ENCODE results near the gene PATZ1. TPM values are rescaled to one million over a fixed set of nuclear protein-coding genes. Genes with fewer than 3 reads are reported as not detected.
A peak's percentile ranks its signal among the peaks of the same experiment; 100 is the strongest.

PATZ1 gene
- total and polyA plus RNA-seq, 2 experiments from 2014 or later = 23.2 to 56.8 TPM

DNA sequence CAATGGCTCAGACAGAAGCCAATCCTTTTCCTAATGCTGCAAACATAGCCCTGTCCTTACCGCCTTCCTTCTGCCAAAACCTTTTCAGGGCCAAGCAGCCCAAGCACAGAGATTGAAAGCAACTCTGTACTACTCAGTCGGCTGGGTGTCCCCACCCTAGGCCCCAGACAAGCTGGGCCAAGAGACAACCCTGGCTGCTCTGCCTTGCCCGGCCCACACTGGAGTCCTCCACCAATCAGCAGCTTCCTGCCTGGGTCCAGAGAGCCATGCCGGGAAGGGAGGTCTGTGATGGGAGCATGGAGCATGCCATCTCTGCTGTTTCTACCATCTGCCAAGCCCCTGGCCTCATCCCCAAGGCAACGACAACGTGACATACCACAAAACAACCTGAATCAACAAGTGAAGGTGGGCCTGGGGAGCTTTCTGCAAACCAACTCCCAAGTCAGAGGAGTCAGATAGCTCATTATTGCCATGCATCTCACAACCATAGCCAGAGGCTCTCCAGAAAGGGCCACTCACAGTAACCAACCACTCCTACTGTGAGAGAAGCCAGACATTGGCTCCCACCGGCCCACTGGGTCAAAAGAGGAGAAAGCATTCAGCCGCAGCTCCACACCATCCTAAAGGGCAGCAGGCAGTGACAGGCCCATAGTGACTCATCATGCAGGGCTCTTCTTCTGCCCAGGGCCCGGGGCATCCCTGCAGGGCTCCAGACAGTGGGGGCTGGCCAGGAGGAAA, 18.2 kb downstream of the PATZ1 start:
- Histone ChIP-seq H3F3A (replicated peaks; ENCODE audit: low read depth) (no peaks in the 10 kb centered on the region), H3K9me2 (ENCODE audit: insufficient read depth) (no peaks in the 10 kb centered on the region), H3K79me2 (replicated peaks; ENCODE audit: insufficient read depth) (peaks cover 17% of the 10 kb centered on the region), H3K27ac (ENCODE audit: low read depth) (no peak overlapping the region), H3K27me3 (ENCODE audit: insufficient read depth) (no peaks in the 10 kb centered on the region), H3K4me1 (ENCODE audit: insufficient read depth) (no peaks in the 10 kb centered on the region), H3K36me3 (ENCODE audit: insufficient read depth) (peaks cover 31% of the 10 kb centered on the region), H3K4me3 (no peak overlapping the region), H2AFZ (no peak overlapping the region), H4K20me1 (replicated peaks; ENCODE audit: insufficient read depth) (peaks cover 23% of the 10 kb centered on the region), H3K4me2 (no peak overlapping the region)
- Mint-ChIP-seq H3K27ac (peak overlapping the region; percentile 66; the same call in 1 of the 2 replicates), H3K4me3 (no peak overlapping the region), H3K27me3 (ENCODE audit: insufficient read depth, low read depth, poor library complexity) (peaks cover 6% of the 10 kb centered on the region), H3K36me3 (ENCODE audit: low read depth) (peaks cover 80% of the 10 kb centered on the region), H3K9me3 (no peaks in the 10 kb centered on the region), H3K4me1 (peaks cover 4% of the 10 kb centered on the region; the same call in 2 of the 3 replicates)
- ATAC-seq (0 out of 3 replicates have a peak, but pooled peaks have one; percentile 25), DNase-seq (ENCODE audit: low spot score) (no peak)
- no peak for TF ChIP-seq ZNF331 (CRISPR knock-in tag; IDR thresholded peaks at IDR 0.05; ENCODE audit: low read depth)
- TF ChIP-seq ZNF114 (CRISPR knock-in tag; IDR thresholded peaks at IDR 0.05) = no peak

GRCh38 chr22:31326877-31327276, 19.3 kb downstream of the PATZ1 start:
- Histone ChIP-seq H3K4me3 (no peak overlapping the region), H3K4me2 (no peak overlapping the region), H2AFZ (no peak overlapping the region), H3F3A (replicated peaks; ENCODE audit: low read depth) (no peaks in the 10 kb centered on the region), H3K9me2 (ENCODE audit: insufficient read depth) (no peaks in the 10 kb centered on the region), H3K79me2 (replicated peaks; ENCODE audit: insufficient read depth) (peaks cover 11% of the 10 kb centered on the region), H3K27me3 (ENCODE audit: insufficient read depth) (no peaks in the 10 kb centered on the region), H3K36me3 (ENCODE audit: insufficient read depth) (peaks cover 23% of the 10 kb centered on the region), H3K27ac (ENCODE audit: low read depth) (no peak overlapping the region), H4K20me1 (replicated peaks; ENCODE audit: insufficient read depth) (peaks cover 19% of the 10 kb centered on the region), H3K4me1 (ENCODE audit: insufficient read depth) (no peaks in the 10 kb centered on the region)
- ATAC-seq (no peak), DNase-seq (ENCODE audit: low spot score) (no peak)
- peaks cover 4% of the 10 kb centered on the region; the same call in 2 of the 3 replicates for H3K4me1 Mint-ChIP-seq
- peaks cover 6% of the 10 kb centered on the region for H3K27me3 Mint-ChIP-seq (ENCODE audit: insufficient read depth, low read depth, poor library complexity)
- H3K4me3 Mint-ChIP-seq = no peak overlapping the region
- H3K36me3 Mint-ChIP-seq (ENCODE audit: low read depth) = peaks cover 69% of the 10 kb centered on the region
- no peak overlapping the region for H3K27ac Mint-ChIP-seq
- no peaks in the 10 kb centered on the region for H3K9me3 Mint-ChIP-seq
- TF ChIP-seq POLR2AphosphoS5 (IDR thresholded peaks at IDR 0.05; ENCODE audit: low read depth) = no peak
- TF ChIP-seq ZNF114 (CRISPR knock-in tag; IDR thresholded peaks at IDR 0.05) = no peak
- TF ChIP-seq ZNF331 (CRISPR knock-in tag; IDR thresholded peaks at IDR 0.05; ENCODE audit: low read depth) = no peak
- TF ChIP-seq, protein P1, sequence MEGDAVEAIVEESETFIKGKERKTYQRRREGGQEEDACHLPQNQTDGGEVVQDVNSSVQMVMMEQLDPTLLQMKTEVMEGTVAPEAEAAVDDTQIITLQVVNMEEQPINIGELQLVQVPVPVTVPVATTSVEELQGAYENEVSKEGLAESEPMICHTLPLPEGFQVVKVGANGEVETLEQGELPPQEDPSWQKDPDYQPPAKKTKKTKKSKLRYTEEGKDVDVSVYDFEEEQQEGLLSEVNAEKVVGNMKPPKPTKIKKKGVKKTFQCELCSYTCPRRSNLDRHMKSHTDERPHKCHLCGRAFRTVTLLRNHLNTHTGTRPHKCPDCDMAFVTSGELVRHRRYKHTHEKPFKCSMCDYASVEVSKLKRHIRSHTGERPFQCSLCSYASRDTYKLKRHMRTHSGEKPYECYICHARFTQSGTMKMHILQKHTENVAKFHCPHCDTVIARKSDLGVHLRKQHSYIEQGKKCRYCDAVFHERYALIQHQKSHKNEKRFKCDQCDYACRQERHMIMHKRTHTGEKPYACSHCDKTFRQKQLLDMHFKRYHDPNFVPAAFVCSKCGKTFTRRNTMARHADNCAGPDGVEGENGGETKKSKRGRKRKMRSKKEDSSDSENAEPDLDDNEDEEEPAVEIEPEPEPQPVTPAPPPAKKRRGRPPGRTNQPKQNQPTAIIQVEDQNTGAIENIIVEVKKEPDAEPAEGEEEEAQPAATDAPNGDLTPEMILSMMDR (conservative IDR thresholded peaks at IDR 0.05; ENCODE audit: low read depth in 2 of 2) = no peak
- TF ChIP-seq EZH2 (IDR thresholded peaks at IDR 0.05; ENCODE audit: low read depth, unreplicated experiment) = no peak
- TF ChIP-seq, protein P2, sequence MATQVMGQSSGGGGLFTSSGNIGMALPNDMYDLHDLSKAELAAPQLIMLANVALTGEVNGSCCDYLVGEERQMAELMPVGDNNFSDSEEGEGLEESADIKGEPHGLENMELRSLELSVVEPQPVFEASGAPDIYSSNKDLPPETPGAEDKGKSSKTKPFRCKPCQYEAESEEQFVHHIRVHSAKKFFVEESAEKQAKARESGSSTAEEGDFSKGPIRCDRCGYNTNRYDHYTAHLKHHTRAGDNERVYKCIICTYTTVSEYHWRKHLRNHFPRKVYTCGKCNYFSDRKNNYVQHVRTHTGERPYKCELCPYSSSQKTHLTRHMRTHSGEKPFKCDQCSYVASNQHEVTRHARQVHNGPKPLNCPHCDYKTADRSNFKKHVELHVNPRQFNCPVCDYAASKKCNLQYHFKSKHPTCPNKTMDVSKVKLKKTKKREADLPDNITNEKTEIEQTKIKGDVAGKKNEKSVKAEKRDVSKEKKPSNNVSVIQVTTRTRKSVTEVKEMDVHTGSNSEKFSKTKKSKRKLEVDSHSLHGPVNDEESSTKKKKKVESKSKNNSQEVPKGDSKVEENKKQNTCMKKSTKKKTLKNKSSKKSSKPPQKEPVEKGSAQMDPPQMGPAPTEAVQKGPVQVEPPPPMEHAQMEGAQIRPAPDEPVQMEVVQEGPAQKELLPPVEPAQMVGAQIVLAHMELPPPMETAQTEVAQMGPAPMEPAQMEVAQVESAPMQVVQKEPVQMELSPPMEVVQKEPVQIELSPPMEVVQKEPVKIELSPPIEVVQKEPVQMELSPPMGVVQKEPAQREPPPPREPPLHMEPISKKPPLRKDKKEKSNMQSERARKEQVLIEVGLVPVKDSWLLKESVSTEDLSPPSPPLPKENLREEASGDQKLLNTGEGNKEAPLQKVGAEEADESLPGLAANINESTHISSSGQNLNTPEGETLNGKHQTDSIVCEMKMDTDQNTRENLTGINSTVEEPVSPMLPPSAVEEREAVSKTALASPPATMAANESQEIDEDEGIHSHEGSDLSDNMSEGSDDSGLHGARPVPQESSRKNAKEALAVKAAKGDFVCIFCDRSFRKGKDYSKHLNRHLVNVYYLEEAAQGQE (IDR thresholded peaks at IDR 0.05; ENCODE audit: unreplicated experiment) = no peak
- no peak for TF ChIP-seq STAT1 (IDR thresholded peaks at IDR 0.05; ENCODE audit: unreplicated experiment)
- no peak for TF ChIP-seq JUNB (IDR thresholded peaks at IDR 0.05; ENCODE audit: unreplicated experiment)
- no peak for TF ChIP-seq CREB1 (CRISPR knock-in tag; IDR thresholded peaks at IDR 0.05; ENCODE audit: low read depth)

Data from GM23338 (cell line).